ENCODE results near the gene PDCD11. TPM values are rescaled to one million over a fixed set of nuclear protein-coding genes. Genes with fewer than 3 reads are reported as not detected.

The PDCD11 gene
- total RNA-seq, 1 experiment from 2014 or later, result 106 TPM

GRCh38 chr10:103451831-103452505, 55.5 kb downstream of the PDCD11 start, which contains the start of gene CALHM2:
TSS of gene CALHM2 (minus strand) at chr10:103452370. CDS start at chr10:103449941, 2,429 bp downstream.
- peaks cover 9% of the 10 kb centered on the region; the same call in 1 of the 2 replicates for H3K79me2 ChIP-seq (ENCODE audit: insufficient read depth, low read length)
- H2AFZ ChIP-seq (ENCODE audit: low read depth, low read length, poor library complexity, severe bottlenecking), result peak within 1 kb of the TSS; percentile 76
- H3K9ac ChIP-seq (ENCODE audit: low read length), result peak within 1 kb of the TSS; percentile 88
- peaks cover 11 to 55% of the 10 kb centered on the region in 2 experiments; a peak in 3 of 4 replicates for H3K4me1 ChIP-seq (ENCODE audit: control insufficient read depth in 1 of 2, insufficient read depth in 2 of 2, low read length in 2 of 2)
- ChIA-PET RAD21 (ENCODE audit: low non-redundant PET in 1 of 2, low total read pairs in 2 of 2, uncharacterized antibody in 2 of 2, unreplicated experiment in 2 of 2) (no interaction called here), CTCF (interaction anchor here (0.9 to 2.3 kb wide), 7 partner anchors 10 to 141 kb away, joined by 3 to 13 read pairs (median 4); no protein-coding TSS in a partner anchor), POLR2A (interaction anchor here (0.9 to 1.4 kb wide), 6 partner anchors 8 to 97 kb away, joined by 3 to 5 read pairs (median 4); no protein-coding TSS in a partner anchor)
- H3K9me3 ChIP-seq (ENCODE audit: control insufficient read depth in 1 of 2, insufficient read depth in 1 of 2, low read depth in 1 of 2, low read length in 2 of 2), result no peaks in the 10 kb centered on the region
- DNase-seq (ENCODE audit: low read depth, low spot score), result no peak
- intact Hi-C loops (cut with micrococcal nuclease), result loop anchor here (2.0 kb wide), 1 partner anchor 31 kb away; no protein-coding TSS in a partner anchor
- peak within 1 kb of the TSS; percentile 89 to 93 for H3K4me3 ChIP-seq (replicated peaks in 1 of 2; ENCODE audit: low read depth in 1 of 2, low read length in 2 of 2)
- H3K27me3 ChIP-seq (ENCODE audit: insufficient read depth, low read length), result no peaks in the 10 kb centered on the region
- H3K9me2 ChIP-seq (ENCODE audit: insufficient read depth), result no peaks in the 10 kb centered on the region
- H3K27ac ChIP-seq (ENCODE audit: low read depth, low read length), result peak within 1 kb of the TSS; percentile 83
- peaks cover 15 to 22% of the 10 kb centered on the region in 2 experiments for H3K36me3 ChIP-seq (ENCODE audit: control insufficient read depth in 1 of 2, insufficient read depth in 2 of 2, low read length in 2 of 2)
- BruUV-seq (replicated peaks), result no TSS peak
- TF ChIP-seq YY1 (IDR thresholded peaks at IDR 0.05; ENCODE audit: extremely low read depth, insufficient replicate concordance, low read depth, low read length), result peak; percentile 6
- TF ChIP-seq REST (IDR thresholded peaks at IDR 0.05; ENCODE audit: low read depth), result no peak
- TF ChIP-seq CTCF (IDR thresholded peaks at IDR 0.05 in 2 of 3, conservative IDR thresholded peaks at IDR 0.05 in 1 of 3; ENCODE audit: borderline replicate concordance in 1 of 3, insufficient read depth in 1 of 3, low read depth in 2 of 3, low read length in 2 of 3), result 0 out of 6 replicates have a peak, but pooled peaks of 1 of the 3 experiments have one; percentile 10
- TF ChIP-seq POLR2AphosphoS5 (IDR thresholded peaks at IDR 0.05; ENCODE audit: low read depth, low read length), result peak; percentile 60
- peak; percentile 35 for TF ChIP-seq POLR2A (IDR thresholded peaks at IDR 0.05; ENCODE audit: borderline replicate concordance, extremely low read depth, insufficient read depth, insufficient read length)
- TF ChIP-seq EGR1 (IDR thresholded peaks at IDR 0.05; ENCODE audit: low read depth), result no peak
- TF ChIP-seq ATF3 (IDR thresholded peaks at IDR 0.05), result no peak
- TF ChIP-seq ZFX (IDR thresholded peaks at IDR 0.05), result peak; percentile 74; the same call in 1 of the 2 replicates
- peak within 1 kb of the TSS; percentile 99 for H3K4me2 ChIP-seq (ENCODE audit: low read length)
- peak; percentile 65 for ATAC-seq
- no peaks in the 10 kb centered on the region for H4K20me1 ChIP-seq (ENCODE audit: insufficient read depth)
